ENCODE measurements around the gene BRPF1.

DNA sequence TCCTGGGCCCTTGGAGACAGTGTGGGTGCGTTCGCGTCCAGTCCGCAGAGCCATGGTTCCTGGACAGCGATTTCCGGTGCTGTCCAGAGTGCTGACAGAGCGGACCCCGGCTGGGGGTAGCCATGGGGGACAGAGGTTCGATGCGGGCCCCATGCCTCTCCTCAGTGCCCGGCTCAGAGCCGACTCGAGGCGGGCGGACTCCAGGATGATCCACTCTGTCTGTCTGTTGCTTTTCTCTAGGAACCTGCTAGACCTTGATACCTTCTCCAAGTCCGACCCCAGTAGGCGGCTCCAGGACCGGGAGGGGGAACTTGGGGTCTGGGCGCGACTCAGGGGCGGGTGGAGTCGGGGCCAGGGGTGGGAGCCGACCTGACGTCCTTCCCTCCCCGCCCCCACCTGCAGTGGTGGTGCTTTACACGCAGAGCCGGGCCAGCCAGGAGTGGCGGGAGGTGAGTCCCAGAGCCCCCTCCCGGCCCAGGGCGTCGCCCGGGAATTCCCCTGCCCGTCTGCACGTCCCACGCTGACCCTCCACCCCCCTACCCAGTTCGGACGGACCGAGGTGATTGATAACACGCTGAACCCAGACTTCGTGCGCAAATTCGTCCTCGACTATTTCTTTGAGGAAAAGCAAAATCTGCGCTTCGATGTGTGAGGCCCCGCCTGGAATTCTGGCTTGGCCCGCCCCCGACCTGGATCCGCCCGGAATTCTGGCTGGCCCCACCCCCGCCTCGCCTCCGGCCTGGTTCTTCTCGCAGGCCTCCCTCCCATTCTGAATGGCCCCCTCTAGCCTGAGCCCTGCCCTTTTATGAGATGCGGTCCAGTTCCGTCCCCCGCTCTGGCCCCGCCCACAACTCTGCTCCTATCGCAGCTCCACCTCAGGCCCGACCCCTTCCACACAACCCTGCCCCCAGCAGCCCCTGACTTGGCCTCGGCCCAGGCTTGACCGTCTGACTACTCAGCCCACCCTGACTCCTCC is 26.9 kb upstream of the BRPF1 start:
- TF ChIP-seq, protein P1, sequence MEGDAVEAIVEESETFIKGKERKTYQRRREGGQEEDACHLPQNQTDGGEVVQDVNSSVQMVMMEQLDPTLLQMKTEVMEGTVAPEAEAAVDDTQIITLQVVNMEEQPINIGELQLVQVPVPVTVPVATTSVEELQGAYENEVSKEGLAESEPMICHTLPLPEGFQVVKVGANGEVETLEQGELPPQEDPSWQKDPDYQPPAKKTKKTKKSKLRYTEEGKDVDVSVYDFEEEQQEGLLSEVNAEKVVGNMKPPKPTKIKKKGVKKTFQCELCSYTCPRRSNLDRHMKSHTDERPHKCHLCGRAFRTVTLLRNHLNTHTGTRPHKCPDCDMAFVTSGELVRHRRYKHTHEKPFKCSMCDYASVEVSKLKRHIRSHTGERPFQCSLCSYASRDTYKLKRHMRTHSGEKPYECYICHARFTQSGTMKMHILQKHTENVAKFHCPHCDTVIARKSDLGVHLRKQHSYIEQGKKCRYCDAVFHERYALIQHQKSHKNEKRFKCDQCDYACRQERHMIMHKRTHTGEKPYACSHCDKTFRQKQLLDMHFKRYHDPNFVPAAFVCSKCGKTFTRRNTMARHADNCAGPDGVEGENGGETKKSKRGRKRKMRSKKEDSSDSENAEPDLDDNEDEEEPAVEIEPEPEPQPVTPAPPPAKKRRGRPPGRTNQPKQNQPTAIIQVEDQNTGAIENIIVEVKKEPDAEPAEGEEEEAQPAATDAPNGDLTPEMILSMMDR (IDR thresholded peaks at IDR 0.05; ENCODE audit: low read depth, low read length, poor library complexity, severe bottlenecking): no peak
- TF ChIP-seq EZH2phosphoT487 (IDR thresholded peaks at IDR 0.05; ENCODE audit: borderline replicate concordance, low read length): no peak
